GM12878 (cell line): ENCODE results near the gene GLI1. TPM values are rescaled to one million over a fixed set of nuclear protein-coding genes. Genes with fewer than 3 reads are reported as not detected.

Experiments
- ATAC-seq: fragments of 200-7000 bp; cut with Tn5 transposase; 3 replicates; pipeline ENCODE4 v1.9.1; 2020; ENCODE audit warnings: mild to moderate bottlenecking, moderate library complexity
- BruUV-seq: library from RNA; stranded (reverse); fragments of 400-500 nt; replicated peaks from 2 replicates; lab custom pipeline; 2021; lab: Mats Ljungman, UMichigan
- CTCF ChIA-PET: fragments of 300-600 bp; sonication (Branson Sonifier 250); formaldehyde crosslinking; extraction: SDS; loops from one replicate; lab custom pipeline; 2021; ENCODE audit warnings: inconsistent platforms; lab: Yijun Ruan, JAX
- POLR2A ChIA-PET: fragments of 350-600 bp; formaldehyde crosslinking; extraction: SDS; loops from one replicate; lab custom pipeline; 2021; ENCODE audit warnings: inconsistent platforms; lab: Charles Lee
- RAD21 ChIA-PET: fragments of 300-600 bp; sonication (Branson Sonifier 250); formaldehyde crosslinking; loops from one replicate; lab custom pipeline; 2023; ENCODE audit warnings: antibody characterized with exemption; ENCODE audit not compliant: unreplicated experiment; lab: Charles Lee
- SMC1A ChIA-PET: fragments of 300-600 bp; sonication (Branson Sonifier 250); formaldehyde crosslinking; loops from one replicate; lab custom pipeline; 2023; ENCODE audit not compliant: unreplicated experiment, uncharacterized antibody; lab: Charles Lee
- DNase-seq: peaks from one replicate; pipeline ENCODE4 v3.0.0-alpha.2; 2011; ENCODE audit warnings: low read depth, low spot score
- FAIRE-seq: peaks from 3 replicates; lab custom pipeline; 2011; peaks lifted over from hg19 to GRCh38; lab: Jason Lieb, UNC
- H2AFZ ChIP-seq: 2 replicates; pipeline ENCODE4 v1.6.0; 2011; ENCODE audit warnings: low read depth, low read length, control low read depth; ENCODE audit not compliant: control insufficient read depth
- H3K27ac ChIP-seq: 2 replicates; pipeline ENCODE4 v1.5.1; 2011; ENCODE audit warnings: control low read depth; ENCODE audit not compliant: control insufficient read depth, insufficient read depth
- H3K27me3 ChIP-seq, 2 experiments: replicated peaks in 1 of 2; 2 replicates each; pipeline versions ENCODE4 v1.6.0 to v1.6.1; 2011; ENCODE audit warnings: low read length in 1 of 2; ENCODE audit not compliant: control insufficient read depth in 2 of 2, insufficient read depth in 2 of 2
- H3K36me3 ChIP-seq, 2 experiments: 2 replicates each; pipeline ENCODE4 v1.5.1; 2011; ENCODE audit warnings: low read length in 1 of 2; ENCODE audit not compliant: control insufficient read depth in 2 of 2, insufficient read depth in 2 of 2
- H3K4me1 ChIP-seq: 2 replicates; pipeline ENCODE4 v1.6.1; 2011; ENCODE audit warnings: mild to moderate bottlenecking, low read length, moderate library complexity, mixed read lengths; ENCODE audit not compliant: control insufficient read depth, insufficient read depth
- H3K4me2 ChIP-seq: 2 replicates; pipeline ENCODE4 v1.6.0; 2011; ENCODE audit warnings: control low read depth; ENCODE audit not compliant: control insufficient read depth, insufficient read depth
- H3K4me3 ChIP-seq: fragments of 200-600 bp; sonication (generic); 2 replicates; pipeline ENCODE4 v1.5.1; 2016
- H3K79me2 ChIP-seq: 2 replicates; pipeline ENCODE4 v1.6.0; 2011; ENCODE audit warnings: low read length; ENCODE audit not compliant: control insufficient read depth, insufficient read depth
- H3K9ac ChIP-seq: 2 replicates; pipeline ENCODE4 v1.8.0; 2011; ENCODE audit warnings: low read length, control low read depth, mixed read lengths; ENCODE audit not compliant: control insufficient read depth, insufficient read depth
- H3K9me3 ChIP-seq: replicated peaks from 3 replicates; pipeline ENCODE4 v1.5.1; 2011; ENCODE audit warnings: mild to moderate bottlenecking, low read length; ENCODE audit not compliant: control insufficient read depth, insufficient read depth
- H4K20me1 ChIP-seq: 2 replicates; pipeline ENCODE4 v1.6.0; 2011; ENCODE audit not compliant: control insufficient read depth, insufficient read depth
- BCL11A ChIP-seq: IDR thresholded peaks from 2 replicates; pipeline ENCODE4 v1.6.1; 2011; ENCODE audit warnings: low read depth, low read length
- CBX3 ChIP-seq: fragments of 200-600 bp; sonication (generic); IDR thresholded peaks from 2 replicates; pipeline ENCODE4 v1.6.1; 2016; ENCODE audit warnings: low read depth, borderline replicate concordance
- CREM ChIP-seq: IDR thresholded peaks from 2 replicates; pipeline ENCODE4 v1.6.1; 2014; ENCODE audit warnings: antibody characterized with exemption, low read depth
- KLF5 ChIP-seq: fragments of 450-650 bp; IDR thresholded peaks from 2 replicates; pipeline ENCODE4 v1.6.1; 2014; ENCODE audit warnings: mild to moderate bottlenecking; ENCODE audit not compliant: partially characterized antibody
- MYC ChIP-seq: IDR thresholded peaks from 2 replicates; pipeline ENCODE4 v1.6.1; 2011; ENCODE audit warnings: mild to moderate bottlenecking, low read length, moderate library complexity, inconsistent platforms; ENCODE audit not compliant: insufficient read depth, insufficient replicate concordance, insufficient read length, severe bottlenecking
- PRDM15 ChIP-seq: fragments of 450-650 bp; formaldehyde crosslinking; IDR thresholded peaks from 2 replicates; pipeline ENCODE4 v1.4.0; 2020; ENCODE audit warnings: mild to moderate bottlenecking, moderate library complexity
- SMAD5 ChIP-seq: IDR thresholded peaks from 2 replicates; pipeline ENCODE4 v1.6.1; 2016; ENCODE audit warnings: antibody characterized with exemption, low read depth
- SREBF2 ChIP-seq: IDR thresholded peaks from 2 replicates; pipeline ENCODE4 v1.6.1; 2012; ENCODE audit warnings: mild to moderate bottlenecking, low read length
- ZBTB40 ChIP-seq: fragments of 450-650 bp; IDR thresholded peaks from 2 replicates; pipeline ENCODE4 v1.6.1; 2016; ENCODE audit warnings: mild to moderate bottlenecking, moderate library complexity, borderline replicate concordance
- ZNF207 ChIP-seq: fragments of 450-650 bp; IDR thresholded peaks from 2 replicates; pipeline ENCODE4 v1.6.1; 2014; ENCODE audit warnings: antibody characterized with exemption, mild to moderate bottlenecking, borderline replicate concordance
- WGBS: methylation state at CpG from one replicate; pipeline ENCODE4 v1.1.6; 2016; ENCODE audit warnings: low lambda C conversion rate; ENCODE audit not compliant: insufficient replicate concordance, insufficient coverage; ENCODE audit errors: missing lambda C conversion rate; 5-methylcytosine and 5-hydroxymethylcytosine counted together
- in situ Hi-C: fragments of 300-500 bp; cut with MboI; formaldehyde crosslinking; loops from 9 replicates; pipeline ENCODE4 v1.14.3; 2018; ENCODE audit warnings: mixed read lengths
- intact Hi-C: fragments of 100-400 bp; cut with micrococcal nuclease; formaldehyde crosslinking; loops from one replicate; pipeline ENCODE4 v1.14.2; 2022; ENCODE audit not compliant: unreplicated experiment
- polyA plus RNA-seq, 11 experiments: library from polyadenylated mRNA; depleted of rRNA in 4 of 11; unstranded in 6 of 11; stranded (reverse) in 5 of 11; fragments of >200 nt; fragmentation: Nextera tagmentation in 4 of 11; fragmentation: Illumina TruSeq in 1 of 11; extraction: Ambion mirVana in 4 of 11; extraction: Trizol in 1 of 11; gene quantifications; 1 replicate in 1 of 11; 2 replicates in 10 of 11; pipeline versions ENCODE4 v1.2.1 to v1.2.3, GENCODE V29; 2011 to 2016; ENCODE audit warnings: inconsistent platforms in 2 of 11, missing spikeins in 2 of 11, low read depth in 1 of 11
- total RNA-seq, 4 experiments: library from RNA; depleted of rRNA in 3 of 4; stranded (reverse); fragments of >200 nt in 3 of 4; fragmentation: Illumina TruSeq in 1 of 4; extraction: Trizol in 1 of 4; gene quantifications; 2 replicates each; pipeline versions ENCODE4 v1.2.1 to v1.2.3, GENCODE V29; 2013 to 2021

Gene GLI1
- total and polyA plus RNA-seq, 10 of the 15 experiments (the other 5 are each of a cell fraction or from before 2014, with no cell fraction given) = 0.27 to 1.2 (median 0.49) TPM

- TF ChIP-seq ZBTB40 (no peak), BCL11A (no peak), KLF5 (no peak)
These were observed 3.4 kb upstream of the GLI1 start (continued) for GRCh38 chr12:57456145-57456700.

- H3K4me1 ChIP-seq = peaks cover 21% of the 10 kb centered on the region
- ChIA-PET POLR2A (interaction anchor here (0.5 to 2.2 kb wide), 4 partner anchors 20 to 206 kb away, joined by 3 to 9 read pairs (median 5); partner anchors contain the start of gene STAC3), SMC1A (interaction anchor here (1.4 to 7.6 kb wide), 5 partner anchors 20 to 193 kb away, joined by 4 to 226 read pairs (median 20); no protein-coding TSS in a partner anchor), RAD21 (interaction anchor here (2.8 to 6.8 kb wide), 3 partner anchors 20 to 212 kb away, joined by 10 to 224 read pairs (median 85); partner anchors contain the start of gene STAC3), CTCF (interaction anchor here (0.6 to 11.0 kb wide), 16 partner anchors 12 to 1097 kb away, joined by 3 to 540 read pairs (median 19); partner anchors contain the start of genes ARHGAP9, INHBC and SHMT2)
- in situ Hi-C loops (loop anchor here (5.0 to 10.0 kb wide), 2 partner anchors 142 to 195 kb away; no protein-coding TSS in a partner anchor), intact Hi-C loops (loop anchor here (5.0 kb wide), 1 partner anchor 165 kb away; no protein-coding TSS in a partner anchor)
- FAIRE-seq (no peak), ATAC-seq (no peak), DNase-seq (no peak)
- H3K27me3 ChIP-seq = 0 out of 4 replicates have a peak, but pooled peaks cover 0 to 4% of the 10 kb centered on the region in 2 experiments
- H3K4me3 ChIP-seq = no peak overlapping the region
- H3K9ac ChIP-seq = no peak overlapping the region
- H3K36me3 ChIP-seq = no peaks in the 10 kb centered on the region
- 77% methylated on average over 6 of the region's 6 CpGs for WGBS
- H3K27ac ChIP-seq = no peak overlapping the region
- no peaks in the 10 kb centered on the region for H3K79me2 ChIP-seq
- no peak overlapping the region for H3K4me2 ChIP-seq
- 0 out of 2 replicates have a peak, but pooled peaks cover 2% of the 10 kb centered on the region for H4K20me1 ChIP-seq
- H3K9me3 ChIP-seq = no peaks in the 10 kb centered on the region
- H2AFZ ChIP-seq = no peak overlapping the region
- no TSS peak for BruUV-seq
- no peak for TF ChIP-seq MYC
- TF ChIP-seq SMAD5 = no peak
- TF ChIP-seq PRDM15 = no peak
- no peak for TF ChIP-seq CBX3
- TF ChIP-seq CREM = no peak
- TF ChIP-seq ZNF207 = no peak
- TF ChIP-seq SREBF2 = no peak
These were observed 2.7 kb upstream of the GLI1 start for GRCh38 chr12:57456737-57457490.
